A673 (cell line): ENCODE measurements around the gene CLEC4M. TPM values are rescaled to one million over a fixed set of nuclear protein-coding genes. Genes with fewer than 3 reads are reported as not detected.

Experiments used
- total RNA-seq: library from RNA; stranded (reverse); gene quantifications from 2 replicates; pipeline ENCODE4 v1.2.3, GENCODE V29; 2021

Gene CLEC4M
- total RNA-seq, 1 experiment from 2014 or later = not detected

Other genes with a start within 250 kb of the CLEC4M start
- gene ZNF358, start 247.1 kb upstream of the CLEC4M start, total RNA-seq = 44.1 and 48.2 TPM in 2 replicates
- gene MCOLN1, start 240.6 kb upstream of the CLEC4M start, total RNA-seq = 25.7 and 28.4 TPM in 2 replicates
- 70.4 and 73.9 TPM in 2 replicates for gene PNPLA6, start 227.5 kb upstream of the CLEC4M start, total RNA-seq
- gene CAMSAP3, start 167.4 kb upstream of the CLEC4M start, total RNA-seq = 1.2 and 3.4 TPM in 2 replicates
- gene XAB2, start 133.7 kb upstream of the CLEC4M start, total RNA-seq = 46.8 and 50.4 TPM in 2 replicates
- gene PET100, start 133.4 kb upstream of the CLEC4M start, total RNA-seq = 129 and 130 TPM in 2 replicates
- gene PCP2, start 129.5 kb upstream of the CLEC4M start, total RNA-seq = not detected in 2 replicates
- gene STXBP2, start 126.1 kb upstream of the CLEC4M start, total RNA-seq = 49.8 and 60.0 TPM in 2 replicates
- gene RETN, start 94.2 kb upstream of the CLEC4M start, total RNA-seq = not detected in 2 replicates
- 4.0 and 4.1 TPM in 2 replicates for gene MCEMP1, start 86.2 kb upstream of the CLEC4M start, total RNA-seq
- 105 and 107 TPM in 2 replicates for gene TRAPPC5, start 82.4 kb upstream of the CLEC4M start, total RNA-seq
- gene FCER2, start 61.1 kb upstream of the CLEC4M start, total RNA-seq = not detected in 2 replicates
- not detected in 2 replicates for gene CLEC4G, start 31.1 kb upstream of the CLEC4M start, total RNA-seq
- gene CD209, start 15.7 kb upstream of the CLEC4M start, total RNA-seq = not detected in 2 replicates
- 4.8 and 8.8 TPM in 2 replicates for gene EVI5L, start 67.0 kb downstream of the CLEC4M start, total RNA-seq
- 3.3 and 4.9 TPM in 2 replicates for gene PRR36, start 111.1 kb downstream of the CLEC4M start, total RNA-seq
- gene LRRC8E, start 125.3 kb downstream of the CLEC4M start, total RNA-seq = 0.77 and 0.79 TPM in 2 replicates
- 46.1 and 46.7 TPM in 2 replicates for gene MAP2K7, start 140.6 kb downstream of the CLEC4M start, total RNA-seq
- 1.4 and 1.6 TPM in 2 replicates for gene TGFBR3L, start 151.6 kb downstream of the CLEC4M start, total RNA-seq
- 30.2 and 34.4 TPM in 2 replicates for gene SNAPC2, start 157.1 kb downstream of the CLEC4M start, total RNA-seq
- 71.7 and 85.5 TPM in 2 replicates for gene CTXN1, start 162.9 kb downstream of the CLEC4M start, total RNA-seq
- 153 and 169 TPM in 2 replicates for gene TIMM44, start 180.4 kb downstream of the CLEC4M start, total RNA-seq
- 171 and 181 TPM in 2 replicates for gene ELAVL1, start 242.4 kb downstream of the CLEC4M start, total RNA-seq